GM08714 (cell line): Measurements from ENCODE around the gene NEURL1.
A peak's percentile ranks its signal among the peaks of the same experiment; 100 is the strongest.
"Not testable (repeated sequence)": the region's sequence is repeated elsewhere in the genome, so short reads cannot be mapped to it uniquely, and the experiment has no call there.

Source experiments
- H3K4me3 ChIP-seq: fragments of 200-500 bp; sonication (Bioruptor generic); 2 replicates; pipeline ENCODE4 v1.5.1; 2014; ENCODE audit warnings: mild to moderate bottlenecking, low read length, inconsistent platforms
- ZNF274 ChIP-seq: IDR thresholded peaks from 2 replicates; pipeline ENCODE4 v1.6.1; 2012; ENCODE audit warnings: mild to moderate bottlenecking, low read depth, low read length

NEURL1 gene

GRCh38 chr10:103493916-103494877 lies 692 bp downstream of the NEURL1 start:
- peak overlapping the region; percentile 57 for H3K4me3 ChIP-seq

GRCh38 chr10:103495321-103495720 lies 1.8 kb downstream of the NEURL1 start:
- TF ChIP-seq ZNF274, result no peak
- H3K4me3 ChIP-seq, result no peak overlapping the region

More at GRCh38 chr10:103493916-103494877, 692 bp downstream of the NEURL1 start:
- no peak for TF ChIP-seq ZNF274

- no peak overlapping the region for H3K4me3 ChIP-seq
- TF ChIP-seq ZNF274, result no peak
These were observed 3.8 kb downstream of the NEURL1 start for GRCh38 chr10:103497161-103497915.

- no peak overlapping the region for H3K4me3 ChIP-seq
These were observed 5.6 kb downstream of the NEURL1 start for GRCh38 chr10:103498936-103499638.

GRCh38 chr10:103499881-103500280 lies 6.4 kb downstream of the NEURL1 start:
- H3K4me3 ChIP-seq, result no peak overlapping the region
- no peak for TF ChIP-seq ZNF274

More at GRCh38 chr10:103498936-103499638, 5.6 kb downstream of the NEURL1 start:
- TF ChIP-seq ZNF274, result no peak

GRCh38 chr10:103500481-103500880 lies 7.0 kb downstream of the NEURL1 start:
- H3K4me3 ChIP-seq, result no peak overlapping the region
- TF ChIP-seq ZNF274, result no peak

- no peak overlapping the region for H3K4me3 ChIP-seq
- no peak for TF ChIP-seq ZNF274
These were observed 7.7 kb downstream of the NEURL1 start for GRCh38 chr10:103501186-103501585.

GRCh38 chr10:103502849-103503660 lies 9.6 kb downstream of the NEURL1 start:
- no peak overlapping the region for H3K4me3 ChIP-seq
- no peak for TF ChIP-seq ZNF274

- not testable (repeated sequence) for H3K4me3 ChIP-seq
These were observed 10.3 kb downstream of the NEURL1 start for GRCh38 chr10:103503777-103504176.

GRCh38 chr10:103504181-103504783 lies 10.8 kb downstream of the NEURL1 start:
- TF ChIP-seq ZNF274, result no peak
- no peak overlapping the region for H3K4me3 ChIP-seq

GRCh38 chr10:103506061-103506460 lies 12.6 kb downstream of the NEURL1 start:
- no peak for TF ChIP-seq ZNF274

GRCh38 chr10:103507235-103508191 lies 14.0 kb downstream of the NEURL1 start:
- no peak overlapping the region for H3K4me3 ChIP-seq
- TF ChIP-seq ZNF274, result no peak

More at GRCh38 chr10:103506061-103506460, 12.6 kb downstream of the NEURL1 start:
- no peak overlapping the region for H3K4me3 ChIP-seq
